Stimulated activated CD8-positive, alpha-beta memory T cell treated with anti-CD3 and anti-CD28 coated beads, Interleukin-12 subunit alpha, Interleukin-12 subunit beta, amount 100 ng/mL, for 24 hours (primary cell): ENCODE data around the gene DRICH1.
"Not testable (repeated sequence)": the region's sequence is repeated elsewhere in the genome, so short reads cannot be mapped to it uniquely, and the experiment has no call there.

Experiments used
- DNase-seq: peaks from one replicate; pipeline ENCODE4 v3.0.0-alpha.2; 2020; ENCODE audit errors: extremely low read depth

DRICH1 gene

DNA sequence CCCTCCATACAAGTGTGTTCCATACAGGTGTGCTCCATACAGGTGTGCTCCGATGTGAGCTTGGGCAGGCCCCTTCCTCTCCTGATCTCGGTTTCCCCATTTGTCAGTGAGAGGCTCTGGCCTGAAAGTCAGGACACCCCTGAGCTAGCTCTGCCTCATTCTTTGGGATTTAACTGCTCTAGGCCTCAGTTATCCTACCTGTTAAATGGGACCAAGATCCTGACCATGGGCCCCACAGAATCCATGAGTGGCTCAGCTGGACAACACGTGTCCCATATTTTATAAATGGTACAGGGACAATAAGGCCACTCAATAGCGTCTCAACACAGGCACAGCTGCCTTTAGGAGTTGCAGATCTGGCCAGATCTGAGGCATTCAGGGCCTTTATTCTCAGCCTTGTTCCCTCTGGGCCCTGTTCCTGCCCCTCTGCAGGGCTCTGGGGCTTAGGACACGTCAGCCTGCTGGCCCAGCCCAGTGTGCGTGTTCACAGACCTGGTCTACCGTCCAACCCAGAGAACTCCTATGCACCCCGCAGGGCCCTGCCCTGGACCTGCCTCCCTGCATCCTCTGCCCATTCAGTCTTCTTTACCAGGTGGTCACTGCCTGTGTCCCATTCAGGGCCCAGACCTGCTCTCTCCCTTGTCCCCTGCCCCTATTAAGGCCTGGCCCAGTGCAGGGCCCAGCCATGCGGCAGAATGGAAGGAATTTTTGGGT lies 33.2 kb downstream of the DRICH1 start:
- no peak for DNase-seq

DNA sequence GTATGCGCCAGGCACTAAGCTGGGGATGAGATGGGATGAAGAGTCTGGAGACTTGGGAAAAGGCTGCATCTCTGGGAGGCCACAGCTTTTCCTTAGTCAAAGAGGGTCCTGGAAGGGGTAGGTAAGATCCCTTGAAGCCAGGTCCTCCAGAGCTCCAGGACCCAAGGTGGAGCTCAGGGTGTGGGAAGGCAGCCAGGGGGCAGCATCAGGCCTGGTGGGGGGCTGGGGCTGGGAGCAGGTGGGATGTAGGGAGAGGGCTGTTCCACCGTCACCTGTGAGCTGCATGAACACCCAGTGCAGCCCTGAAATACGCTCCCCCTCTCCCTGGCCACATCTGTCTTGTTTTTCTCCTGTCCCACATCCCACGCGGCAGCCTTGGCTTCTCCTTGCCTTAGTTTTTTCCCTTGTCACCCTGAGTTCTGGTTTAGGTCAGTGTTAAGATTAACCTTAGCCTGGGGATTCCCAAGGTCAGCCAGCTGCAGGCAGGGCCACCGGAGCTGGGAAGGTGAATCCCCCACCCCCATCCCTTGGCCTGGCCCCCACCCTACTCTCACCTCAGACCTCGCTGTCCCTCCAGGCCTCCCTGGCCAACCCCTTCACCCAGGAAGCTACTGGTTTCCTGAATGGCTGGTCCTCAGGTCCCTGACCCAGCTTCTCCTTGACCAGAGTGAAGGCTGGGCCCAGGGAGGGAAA lies 34.4 kb downstream of the DRICH1 start:
- DNase-seq = not testable (repeated sequence)

DNA sequence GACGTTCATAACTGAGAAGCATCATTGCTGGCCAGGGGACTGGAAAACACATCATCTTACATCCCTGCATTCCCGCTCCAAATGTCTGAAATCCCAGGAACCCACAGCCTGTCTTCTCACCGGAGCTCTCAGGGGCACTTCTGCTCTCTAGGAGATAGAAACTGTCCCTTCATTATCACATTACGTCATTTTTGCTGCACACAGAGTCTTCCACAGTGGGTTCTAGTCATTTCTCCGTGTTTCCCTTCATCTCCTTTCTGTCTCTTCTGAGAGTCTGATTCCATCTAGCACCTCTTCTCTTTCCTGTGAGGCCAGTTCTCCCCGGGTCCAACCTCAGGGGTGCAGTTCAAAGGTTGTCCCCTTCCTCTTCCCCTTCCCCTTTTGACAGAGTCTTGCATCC lies 36.2 kb downstream of the DRICH1 start:
- DNase-seq = not testable (repeated sequence)

DNA sequence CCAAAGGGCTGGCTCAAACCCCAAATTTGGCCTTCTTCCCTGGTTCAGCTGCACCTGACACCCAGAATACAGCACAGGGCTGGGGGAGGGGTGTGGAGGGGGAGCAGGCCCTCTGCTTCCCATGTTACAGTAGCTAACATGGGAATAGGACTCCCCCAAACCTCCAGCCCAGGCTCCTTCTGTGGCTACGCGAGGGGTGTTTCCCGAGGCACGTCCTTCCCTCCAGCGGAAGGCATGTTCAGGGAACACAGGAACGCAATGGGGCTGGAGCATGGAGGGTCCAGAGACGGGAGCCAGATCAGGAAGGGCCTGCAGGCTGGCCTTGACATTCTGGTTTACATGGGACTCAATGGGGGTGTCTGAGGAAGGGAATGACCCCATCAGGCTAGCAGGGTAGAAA lies 40.3 kb downstream of the DRICH1 start:
- DNase-seq = no peak

DNA sequence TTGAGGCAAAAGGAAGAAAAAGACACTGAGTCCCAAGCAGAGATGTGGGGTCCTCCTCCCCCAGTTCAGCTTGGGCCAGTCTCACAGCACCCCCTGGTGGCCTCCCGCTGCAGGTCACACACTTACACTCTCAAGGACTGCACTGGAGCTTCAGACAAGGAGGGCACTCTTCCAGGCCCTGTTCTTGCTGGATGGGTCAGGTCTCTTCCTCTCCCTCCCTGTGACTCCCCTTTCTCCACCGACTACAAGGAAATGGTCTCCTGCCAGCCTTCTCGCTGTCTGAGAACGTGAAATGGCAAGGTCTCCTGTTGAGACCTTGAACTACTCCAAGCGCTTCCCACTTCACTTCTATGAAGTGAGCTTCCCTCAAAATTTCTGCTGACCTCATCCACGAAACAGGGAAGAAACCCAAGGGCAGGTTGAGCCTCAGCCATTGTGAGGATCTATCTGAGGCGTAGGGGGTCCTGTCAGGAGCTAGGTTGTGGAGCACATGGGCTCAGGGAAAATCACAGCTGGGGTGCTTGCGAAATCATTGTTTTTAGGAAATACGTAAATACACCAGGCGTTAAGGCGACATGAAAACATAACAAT lies 40.8 kb downstream of the DRICH1 start:
- DNase-seq = no peak

DNA sequence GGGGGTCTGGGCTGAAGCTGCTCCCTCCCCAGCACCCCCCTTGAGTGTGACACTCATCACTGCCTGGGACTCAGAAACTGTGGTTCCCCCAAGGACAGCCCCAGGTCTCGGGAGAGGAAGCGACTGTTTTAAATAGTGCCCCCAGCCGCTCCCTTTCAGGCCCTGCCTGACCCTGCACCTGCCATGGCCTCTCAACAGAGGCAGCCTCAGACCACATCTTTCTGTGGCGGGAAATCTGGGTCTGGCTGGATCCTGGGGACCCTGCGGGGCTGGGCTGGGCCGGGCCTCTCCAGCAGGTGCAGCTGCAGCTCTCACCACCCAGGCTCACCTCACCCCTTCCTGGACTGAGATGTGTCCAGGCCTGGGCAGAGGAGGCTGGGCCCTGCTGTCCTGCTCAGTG lies 48.3 kb downstream of the DRICH1 start:
- DNase-seq = no peak

DNA sequence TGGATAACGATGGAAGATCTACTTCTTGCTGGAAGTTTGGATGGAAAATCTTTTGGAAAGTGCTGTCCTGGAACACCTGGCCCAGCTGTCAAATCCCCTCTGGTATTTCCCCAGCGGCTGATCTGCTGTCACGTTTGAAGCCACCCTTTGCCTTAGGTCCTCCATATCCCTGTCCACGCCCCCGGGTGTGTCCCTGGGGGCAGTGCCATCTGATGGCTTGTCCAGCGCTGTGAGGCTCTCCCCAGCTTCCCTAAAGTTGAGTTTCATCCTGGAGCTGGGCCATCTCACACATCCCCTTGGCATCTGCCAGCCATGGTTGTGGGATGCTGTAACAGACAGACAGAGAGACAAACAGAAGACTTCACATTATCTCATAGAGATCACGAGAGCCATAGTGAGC lies 49.0 kb downstream of the DRICH1 start:
- DNase-seq = no peak

DNA sequence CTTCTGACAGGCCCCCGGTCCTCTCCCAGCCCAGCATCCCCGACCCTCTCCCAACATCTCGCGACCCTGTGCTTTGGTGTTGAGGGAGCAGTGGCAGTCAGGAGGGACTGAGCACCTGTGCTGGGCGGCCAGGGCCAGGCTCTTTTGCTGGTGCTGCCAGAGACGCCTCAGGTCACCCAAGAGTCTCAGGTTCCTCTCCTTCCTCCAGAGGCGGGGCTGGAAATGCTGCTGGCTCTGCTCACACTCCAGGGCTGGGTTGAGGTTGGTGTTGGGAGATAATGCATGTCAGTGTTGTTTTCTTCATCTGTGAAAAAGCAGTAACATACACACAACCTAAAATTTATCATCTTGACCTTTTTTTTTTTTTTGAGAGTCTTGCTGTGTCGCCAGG lies 50.9 kb downstream of the DRICH1 start:
- no peak for DNase-seq

DNA sequence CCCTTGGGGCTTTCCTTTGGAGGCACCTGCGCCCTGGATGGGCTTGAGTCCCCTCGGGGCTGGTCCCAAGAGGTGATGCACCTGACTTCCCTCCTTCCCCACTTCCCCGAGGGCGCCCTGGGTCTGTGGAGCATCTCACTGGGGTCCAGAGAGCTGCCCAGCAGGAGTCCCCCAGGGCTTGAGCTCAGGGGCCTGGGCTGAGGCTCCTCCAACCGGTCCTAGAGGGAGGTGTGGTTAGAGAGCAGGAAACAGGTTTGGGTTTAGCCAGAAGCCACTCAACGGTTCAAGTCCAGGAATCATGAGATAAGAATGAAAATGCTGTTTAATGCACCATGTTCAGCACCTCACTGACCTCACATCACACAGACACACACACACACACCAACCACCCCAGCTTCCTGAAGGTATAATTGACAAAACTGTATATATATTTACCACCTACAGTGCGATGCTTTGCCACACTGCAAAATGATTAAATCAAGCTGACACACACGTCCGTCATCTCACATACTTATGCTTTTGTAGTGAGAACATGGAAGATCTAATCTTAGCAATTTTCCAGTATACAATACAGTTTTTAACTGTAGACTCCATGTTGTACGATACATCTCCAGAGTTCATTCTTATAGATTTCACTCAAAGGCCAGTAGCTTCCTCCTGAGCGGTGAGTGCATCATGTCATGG lies 51.4 kb downstream of the DRICH1 start:
- no peak for DNase-seq

DNA sequence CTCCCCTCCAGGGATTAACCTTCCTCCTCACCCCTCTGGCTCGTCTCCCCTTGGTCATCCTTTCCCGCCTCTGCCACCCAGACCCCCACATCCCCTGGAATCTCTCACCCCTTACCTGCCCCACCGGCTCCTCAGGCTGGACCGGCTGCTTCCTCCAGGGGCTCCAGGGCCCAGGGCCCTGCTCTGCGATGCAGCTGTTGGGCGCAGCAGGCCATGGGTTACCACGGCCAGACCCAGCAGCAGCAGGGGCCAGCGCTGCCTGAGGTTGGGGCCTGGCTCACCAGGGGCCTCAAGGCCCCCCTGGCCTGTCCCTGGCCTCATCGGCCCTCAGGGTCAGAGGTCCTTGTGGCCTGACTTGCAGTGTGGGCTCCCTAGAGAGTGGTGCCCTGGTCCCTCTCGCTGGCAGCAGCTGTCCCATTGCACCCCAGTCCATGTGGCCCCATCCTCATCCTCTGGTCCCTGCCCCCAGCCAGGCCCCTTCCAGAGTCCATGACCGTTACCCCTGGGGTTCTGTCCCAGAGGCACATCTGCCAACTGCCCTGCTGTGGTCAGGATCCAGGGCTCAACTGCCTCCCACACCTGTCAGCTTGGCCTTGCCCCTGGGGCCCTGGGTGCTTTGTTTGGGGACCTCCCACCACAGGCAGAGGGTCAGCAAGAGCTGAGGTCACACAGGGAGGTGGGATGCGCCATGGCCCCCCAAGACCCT lies 52.1 kb downstream of the DRICH1 start, which contains the start of gene IGLL1:
Gene IGLL1, minus strand, starts transcription at position 421 of the 706 bp plus-strand sequence. Its CDS starts 100 bp downstream, at position 321.
- no peak for DNase-seq

DNA sequence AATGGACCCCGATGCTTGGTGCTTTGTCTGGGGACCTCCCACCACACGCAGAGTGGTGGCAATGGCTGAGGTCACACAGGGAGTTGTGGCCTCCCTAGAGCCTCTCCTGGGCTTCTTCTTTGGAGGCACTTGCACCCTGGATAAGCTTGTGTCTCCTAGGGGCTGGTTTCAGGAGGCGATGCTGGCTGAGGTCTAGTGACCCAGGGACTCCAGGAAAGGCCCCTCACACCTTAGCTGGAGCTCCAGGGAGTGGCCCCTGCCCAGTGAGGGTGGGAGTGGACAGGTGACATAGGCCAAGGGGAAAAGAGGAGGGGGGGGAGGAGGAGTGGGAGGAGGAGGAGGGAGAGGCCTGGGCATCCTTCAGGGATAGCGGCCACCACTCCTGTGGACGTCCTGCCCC lies 52.8 kb downstream of the DRICH1 start:
- DNase-seq = no peak

DNA sequence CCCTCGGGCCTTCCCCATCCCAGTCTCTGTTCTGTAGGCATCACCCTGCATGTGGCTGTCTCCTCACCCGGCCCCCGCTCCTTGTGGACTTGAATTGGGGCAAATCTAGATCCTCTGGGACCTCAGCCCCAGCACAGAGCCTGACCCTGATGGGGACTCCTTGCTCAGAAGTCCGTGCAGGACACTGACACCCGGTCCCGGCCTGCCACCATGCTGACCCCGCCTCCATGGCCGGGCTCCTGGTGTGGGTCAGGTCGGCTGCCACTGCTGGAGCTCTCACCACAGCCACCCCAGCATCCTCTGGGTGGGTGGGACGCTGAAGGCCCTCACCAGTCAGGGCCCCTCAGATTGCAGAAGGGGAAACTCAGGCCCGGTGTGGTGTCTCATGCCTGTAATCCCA lies 53.8 kb downstream of the DRICH1 start:
- no peak for DNase-seq

DNA sequence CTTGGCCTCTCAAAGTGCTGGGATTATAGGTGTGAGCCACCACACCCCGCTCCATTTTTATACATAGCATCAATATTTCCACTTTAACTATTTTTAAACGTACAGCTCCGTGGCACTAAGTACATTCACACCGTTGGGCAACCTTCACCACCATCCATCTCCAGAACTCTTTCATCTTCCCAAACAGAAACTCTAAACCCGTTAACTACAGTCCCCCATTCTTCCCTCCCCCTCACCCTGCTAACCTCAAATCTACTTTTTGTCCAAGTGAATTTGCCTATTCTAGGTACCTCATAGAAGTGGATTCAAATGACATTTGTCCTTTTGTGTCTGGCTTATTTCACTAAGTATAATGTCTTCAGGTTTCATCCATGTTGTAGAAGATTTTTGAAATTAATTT lies 55.4 kb downstream of the DRICH1 start:
- DNase-seq = no peak

DNA sequence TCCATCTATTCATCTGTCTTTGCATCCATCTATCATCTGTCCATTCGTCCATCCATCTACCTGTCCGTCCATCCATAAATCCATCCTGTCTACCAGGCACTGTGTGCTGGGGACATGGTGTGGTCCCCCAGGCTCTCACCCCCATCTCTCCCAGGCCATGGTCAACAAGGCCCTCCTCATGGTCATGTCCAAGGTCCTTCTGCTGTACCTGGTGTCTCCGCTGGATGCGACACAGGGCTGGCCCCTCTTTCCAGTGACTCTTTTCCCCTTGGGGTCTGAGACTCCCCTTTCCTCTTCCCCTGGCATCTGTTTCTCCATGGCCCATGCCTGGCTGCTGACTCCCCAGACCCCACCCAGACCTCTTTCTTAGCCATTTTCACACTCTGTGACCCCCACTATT lies 56.5 kb downstream of the DRICH1 start:
- DNase-seq = no peak

DNA sequence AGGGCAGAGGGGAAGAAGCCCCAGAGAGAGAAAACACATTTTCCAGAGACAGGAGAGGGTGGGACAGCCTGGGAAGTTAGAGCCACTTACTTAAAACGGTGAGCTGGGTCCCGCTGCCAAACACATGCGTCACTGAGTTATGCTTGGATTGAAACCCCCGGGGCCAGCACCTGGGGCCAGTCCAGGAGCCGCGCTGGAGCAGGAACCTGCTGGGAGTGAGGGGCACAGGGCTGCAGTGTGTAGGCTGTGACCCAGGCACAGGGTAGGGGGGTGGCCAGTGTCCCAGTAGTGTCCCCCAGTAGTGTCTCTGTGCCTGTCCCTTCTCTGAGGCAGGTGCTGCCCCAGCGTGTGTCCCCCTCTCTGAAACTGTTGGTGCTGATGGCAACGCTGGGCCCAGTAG lies 57.2 kb downstream of the DRICH1 start:
- DNase-seq = no peak

DNA sequence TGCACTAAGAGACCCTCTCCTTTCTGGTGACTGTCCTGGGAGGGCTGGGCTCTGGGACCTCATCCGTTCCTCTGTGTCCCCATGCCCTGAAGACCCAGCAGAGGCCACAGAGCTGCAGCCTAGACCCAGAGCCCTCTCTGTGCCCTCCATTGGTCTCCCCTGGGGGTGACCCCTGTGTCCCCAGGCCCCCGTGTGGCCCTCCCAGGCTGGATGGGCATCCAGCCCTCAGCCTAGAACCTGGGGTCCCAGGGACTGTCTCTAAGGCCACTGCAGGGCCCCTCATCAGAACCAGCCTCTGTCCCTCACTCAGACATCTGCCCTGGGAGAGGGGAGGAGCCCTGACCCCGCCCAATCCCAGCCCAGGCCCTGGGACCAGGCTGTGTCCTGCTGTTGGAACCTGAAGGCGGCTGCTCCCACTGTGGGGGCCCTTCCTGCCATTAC lies 57.7 kb downstream of the DRICH1 start:
- DNase-seq = no peak

DNA sequence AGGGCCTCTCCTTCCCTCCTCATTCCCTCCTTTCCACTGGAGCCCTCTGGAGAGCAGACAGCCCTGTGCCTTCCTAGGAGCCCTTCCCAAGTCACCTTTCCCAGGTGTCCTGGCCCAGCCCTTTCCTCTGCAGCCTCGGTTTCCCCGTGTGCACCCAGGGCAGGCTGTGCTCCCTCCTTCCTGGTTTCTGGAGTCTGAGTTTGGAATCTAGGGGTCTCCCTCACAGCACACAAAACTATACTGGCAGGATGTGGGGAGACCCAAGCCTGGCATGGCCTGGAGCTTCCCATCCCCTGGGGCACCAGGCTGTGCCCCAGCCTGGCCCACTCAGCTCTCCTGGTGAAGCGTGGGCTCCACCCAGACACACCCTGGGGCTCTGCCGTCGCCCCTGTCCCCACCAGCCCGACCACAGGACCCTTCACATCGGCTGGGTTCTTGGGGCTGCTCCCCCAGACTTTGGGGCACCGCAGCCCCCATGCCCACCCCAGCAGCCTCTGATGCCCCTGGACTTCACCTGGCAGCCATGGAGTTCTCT lies 58.4 kb downstream of the DRICH1 start:
- DNase-seq = not testable (repeated sequence)

DNA sequence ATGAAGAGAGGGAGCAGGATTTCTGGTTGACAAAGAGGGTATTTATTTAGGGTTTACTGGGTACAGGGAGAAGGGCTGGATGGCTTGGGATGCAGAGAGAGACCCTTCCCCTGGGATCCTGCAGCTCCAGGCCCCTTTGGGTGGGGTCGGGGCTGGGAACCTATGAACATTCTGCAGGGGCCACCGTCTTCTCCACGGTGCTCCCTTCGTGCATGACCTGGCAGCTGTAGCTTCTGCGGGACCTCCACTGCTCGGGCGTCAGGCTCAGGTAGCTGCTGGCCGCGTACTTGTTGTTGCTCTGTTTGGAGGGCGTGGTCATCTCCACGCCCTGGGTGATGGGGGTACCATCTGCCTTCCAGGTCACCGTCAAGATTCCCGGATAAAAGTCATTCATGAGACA lies 59.0 kb downstream of the DRICH1 start:
- DNase-seq = not testable (repeated sequence)

DNA sequence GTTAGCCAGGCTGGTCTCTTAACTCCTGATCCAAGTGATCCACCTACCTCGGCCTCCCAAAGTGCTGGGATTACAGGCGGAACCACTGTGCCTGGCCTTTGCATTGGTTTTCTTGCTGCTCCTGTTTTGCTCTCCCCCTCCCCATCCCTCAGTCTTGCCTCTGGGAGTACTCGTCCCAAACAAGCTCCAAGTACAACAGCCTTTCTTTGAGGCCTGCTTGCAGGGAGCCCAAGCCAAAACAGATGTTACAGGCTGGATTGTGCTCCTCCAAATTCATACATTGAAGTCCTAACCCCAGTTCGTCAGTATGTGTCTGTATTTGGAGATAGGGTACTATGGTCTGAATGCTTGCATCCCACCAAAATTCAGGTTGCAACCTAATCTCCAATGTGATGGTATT lies 60.6 kb downstream of the DRICH1 start:
- no peak for DNase-seq

DNA sequence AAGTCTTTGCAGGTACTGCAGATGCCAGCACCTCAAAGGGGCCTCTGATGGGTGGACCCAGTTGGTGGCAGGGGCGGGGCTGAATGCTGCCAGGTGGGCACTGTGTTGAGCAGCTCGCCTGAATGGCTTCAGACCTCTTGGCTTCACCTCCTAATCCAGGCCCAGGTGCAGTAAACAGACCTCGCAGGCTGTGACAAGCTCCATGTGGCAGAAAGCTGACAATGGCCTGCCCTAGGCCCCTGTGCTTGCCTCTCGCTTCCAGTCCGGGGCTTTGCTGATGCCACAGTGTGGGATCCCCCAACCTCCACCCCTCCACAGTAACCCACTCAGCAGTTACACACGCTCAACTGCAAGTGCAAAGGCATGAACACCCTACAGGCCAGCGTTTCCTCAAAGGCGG lies 61.4 kb downstream of the DRICH1 start:
- no peak for DNase-seq

DNA sequence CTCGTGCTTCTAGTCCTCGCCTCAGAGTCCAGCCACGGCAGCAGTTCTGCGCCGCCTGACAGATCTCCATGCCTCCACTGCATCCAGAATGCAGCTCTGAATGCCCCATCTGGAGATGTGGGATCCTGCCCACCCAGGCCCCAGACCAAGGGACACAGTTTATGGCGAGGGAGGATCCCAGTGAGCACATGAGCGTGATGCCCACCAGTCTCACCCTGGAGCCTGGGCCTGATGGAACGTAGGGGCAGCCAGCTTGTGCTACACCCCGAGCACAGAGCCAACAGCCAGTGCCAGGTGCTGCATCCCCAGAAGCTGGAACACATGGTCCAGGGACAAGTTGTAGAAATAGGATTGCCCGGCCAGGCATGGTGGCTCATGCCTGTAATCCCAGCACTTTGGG lies 62.4 kb downstream of the DRICH1 start:
- no peak for DNase-seq

DNA sequence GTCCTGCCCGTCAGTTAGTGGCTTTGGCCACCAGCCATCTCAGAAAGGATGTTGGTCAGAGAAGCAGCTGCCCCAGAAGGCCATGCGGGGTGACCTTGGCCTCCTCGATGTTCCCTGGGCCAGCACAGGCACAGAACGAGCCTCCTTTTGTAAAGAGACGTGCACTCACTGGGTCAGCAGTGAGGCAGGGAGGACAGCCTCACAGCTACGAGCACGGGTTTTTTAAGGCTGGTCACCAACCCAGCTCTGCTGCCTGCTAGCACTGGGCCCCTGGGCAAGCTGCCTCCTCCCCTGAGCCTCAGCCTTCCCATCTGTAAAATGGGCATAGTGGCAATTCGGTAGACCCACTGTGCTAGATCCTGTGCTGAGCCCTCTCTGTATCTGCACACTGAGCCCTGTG lies 62.8 kb downstream of the DRICH1 start:
- no peak for DNase-seq
